Activated naive CD4-positive, alpha-beta T cell treated with anti-CD3 and anti-CD28 coated beads for 36 hours (primary cell): ENCODE data around the gene MAPKAPK3. TPM values are rescaled to one million over a fixed set of nuclear protein-coding genes. Genes with fewer than 3 reads are reported as not detected.

Experiments used
- CTCF ChIA-PET: fragments of 350-600 bp; sonication (Branson Sonifier 250); formaldehyde crosslinking; loops from one replicate; lab custom pipeline; 2021; ENCODE audit warnings: antibody characterized with exemption; lab: Charles Lee
- DNase-seq: peaks from one replicate; pipeline ENCODE4 v3.0.0-alpha.2; 2020
- H3K27ac Mint-ChIP-seq: one replicate; pipeline ENCODE4 v1.8.0; 2021; ENCODE audit warnings: mild to moderate bottlenecking, mixed read lengths
- H3K27me3 Mint-ChIP-seq: one replicate; pipeline ENCODE4 v1.8.0; 2021; ENCODE audit warnings: low read depth, mixed read lengths
- H3K36me3 Mint-ChIP-seq: one replicate; pipeline ENCODE4 v1.8.0; 2021; ENCODE audit warnings: low read depth, mixed read lengths
- H3K4me1 Mint-ChIP-seq: one replicate; pipeline ENCODE4 v1.8.0; 2021; ENCODE audit warnings: low read depth, mixed read lengths
- H3K4me3 Mint-ChIP-seq: one replicate; pipeline ENCODE4 v1.8.0; 2021; ENCODE audit warnings: mild to moderate bottlenecking, moderate library complexity, mixed read lengths
- H3K9me3 Mint-ChIP-seq: one replicate; pipeline ENCODE4 v1.8.0; 2021; ENCODE audit warnings: mixed read lengths
- intact Hi-C: fragments of 100-400 bp; cut with micrococcal nuclease; formaldehyde crosslinking; loops from one replicate; pipeline ENCODE4 v1.15.1; 2023
- total RNA-seq, 2 experiments: library from RNA; stranded (reverse); gene quantifications; one replicate each; pipeline ENCODE4 v1.2.3, GENCODE V29; 2021

MAPKAPK3 gene
- total RNA-seq, 2 experiments from 2014 or later, result 105 to 106 TPM

DNA sequence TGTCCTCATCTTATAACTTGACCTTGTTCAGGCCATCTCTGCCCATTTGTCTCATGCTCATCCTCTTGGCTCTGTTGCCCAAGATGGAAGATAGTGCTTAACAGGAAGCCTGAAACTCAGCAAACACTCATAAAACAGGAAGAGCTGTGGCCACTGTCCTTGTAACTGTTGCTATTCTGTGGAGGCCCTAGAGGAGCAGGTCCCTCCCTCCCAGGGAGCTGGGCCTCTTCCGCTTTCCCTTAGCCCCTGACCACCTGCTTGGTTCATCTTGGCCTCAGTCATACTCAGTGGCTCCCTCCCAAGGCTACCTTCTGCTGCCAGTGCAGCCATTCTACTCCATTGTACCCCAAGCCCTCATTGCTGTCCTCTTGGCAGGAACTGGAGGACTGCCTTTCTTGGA lies 3.5 kb downstream of the MAPKAPK3 start:
- peaks cover 42% of the 10 kb centered on the region for H3K36me3 Mint-ChIP-seq
- intact Hi-C loops, result no loop called here
- DNase-seq, result no peak
- CTCF ChIA-PET, result interaction anchor here (0.8 to 13.4 kb wide), 6 partner anchors 11 to 56 kb away, joined by 3 to 376 read pairs (median 11); partner anchors contain the start of genes C3orf18 and HEMK1
- H3K27me3 Mint-ChIP-seq, result no peaks in the 10 kb centered on the region
- no peaks in the 10 kb centered on the region for H3K9me3 Mint-ChIP-seq
- peak overlapping the region; percentile 86 for H3K27ac Mint-ChIP-seq
- H3K4me3 Mint-ChIP-seq, result peak overlapping the region; percentile 31
- peaks cover 79% of the 10 kb centered on the region for H3K4me1 Mint-ChIP-seq

DNA sequence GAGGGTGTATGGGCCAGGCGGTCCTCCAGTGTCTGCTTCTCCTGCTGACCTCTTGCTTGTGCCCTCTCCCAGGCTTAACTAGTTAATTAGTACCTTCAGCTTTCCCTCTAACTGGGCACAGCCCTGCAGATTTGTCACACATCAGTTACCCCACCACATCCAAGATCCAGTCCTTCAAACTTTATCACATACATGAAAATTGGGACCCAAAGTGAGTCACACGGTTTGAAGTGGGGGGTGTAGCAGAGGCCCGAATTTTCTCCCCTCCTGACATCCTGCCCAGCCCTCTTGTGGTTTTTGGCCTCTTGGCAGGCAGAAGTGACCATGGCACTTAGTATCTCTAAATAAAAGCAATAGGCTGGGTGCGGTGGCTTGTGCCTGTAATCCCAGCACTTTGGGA lies 3.9 kb downstream of the MAPKAPK3 start:
- peaks cover 42% of the 10 kb centered on the region for H3K36me3 Mint-ChIP-seq
- H3K4me1 Mint-ChIP-seq, result peaks cover 78% of the 10 kb centered on the region
- intact Hi-C loops, result no loop called here
- no peak for DNase-seq
- no peak overlapping the region for H3K4me3 Mint-ChIP-seq
- H3K27ac Mint-ChIP-seq, result peak overlapping the region; percentile 86
- H3K9me3 Mint-ChIP-seq, result no peaks in the 10 kb centered on the region
- CTCF ChIA-PET, result interaction anchor here (2.1 to 13.4 kb wide), 4 partner anchors 10 to 51 kb away, joined by 11 to 376 read pairs (median 40); partner anchors contain the start of genes C3orf18 and HEMK1
- H3K27me3 Mint-ChIP-seq, result no peaks in the 10 kb centered on the region

GRCh38 chr3:50622881-50623280 lies 5.9 kb downstream of the MAPKAPK3 start:
- DNase-seq, result no peak
- Mint-ChIP-seq H3K36me3 (peaks cover 50% of the 10 kb centered on the region), H3K4me1 (peaks cover 91% of the 10 kb centered on the region), H3K27ac (peak overlapping the region; percentile 91), H3K9me3 (no peaks in the 10 kb centered on the region), H3K27me3 (no peaks in the 10 kb centered on the region), H3K4me3 (no peak overlapping the region)
- intact Hi-C loops, result no loop called here
- CTCF ChIA-PET, result interaction anchor here (1.4 to 13.4 kb wide), 4 partner anchors 8 to 53 kb away, joined by 3 to 376 read pairs (median 42); partner anchors contain the start of genes C3orf18 and HEMK1

DNA sequence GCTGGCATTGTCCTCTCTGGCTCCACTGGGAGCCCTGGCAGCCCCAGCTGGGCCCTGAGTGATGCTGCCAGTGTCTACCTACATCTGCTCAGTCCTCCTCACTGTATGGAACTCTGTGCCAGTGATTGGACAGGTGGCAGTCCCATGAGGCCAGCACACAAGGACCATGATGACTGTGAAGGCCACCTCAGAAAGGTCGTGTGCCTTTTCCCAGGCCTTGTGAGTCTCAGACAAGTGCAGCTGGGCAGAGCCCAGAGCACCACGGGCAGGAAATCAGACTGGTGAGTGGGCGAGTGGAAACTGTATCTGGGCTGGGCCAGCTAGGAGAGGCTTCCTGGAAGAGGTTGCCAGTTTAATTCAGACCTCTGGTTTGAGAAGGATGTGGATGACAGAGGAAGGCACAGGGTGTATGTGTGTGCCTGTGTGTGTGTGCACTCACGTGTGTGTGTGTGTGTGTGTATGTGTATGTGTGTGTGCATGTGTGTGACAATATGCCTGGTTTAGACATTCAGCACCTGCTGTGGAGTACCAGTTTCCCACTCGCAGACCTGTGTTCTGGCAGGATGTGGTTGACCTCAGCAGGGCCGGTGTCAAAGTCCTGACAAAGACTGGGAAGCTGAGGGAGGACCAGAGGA lies 7.0 kb downstream of the MAPKAPK3 start:
- Mint-ChIP-seq H3K4me1 (peaks cover 93% of the 10 kb centered on the region), H3K27ac (peak overlapping the region; percentile 91), H3K4me3 (peak overlapping the region; percentile 62), H3K27me3 (no peaks in the 10 kb centered on the region), H3K9me3 (no peaks in the 10 kb centered on the region), H3K36me3 (peaks cover 42% of the 10 kb centered on the region)
- DNase-seq, result peak; percentile 87
- intact Hi-C loops, result loop anchor here (1.0 kb wide), 3 partner anchors 8 to 28 kb away; no protein-coding TSS in a partner anchor
- CTCF ChIA-PET, result interaction anchor here (0.6 to 13.4 kb wide), 5 partner anchors 8 to 54 kb away, joined by 3 to 376 read pairs (median 15); partner anchors contain the start of genes C3orf18 and HEMK1

- peaks cover 38% of the 10 kb centered on the region for H3K36me3 Mint-ChIP-seq
Measured at GRCh38 chr3:50624634-50625033, 7.7 kb downstream of the MAPKAPK3 start.

GRCh38 chr3:50625231-50626182 lies 8.6 kb downstream of the MAPKAPK3 start:
- Mint-ChIP-seq H3K36me3 (peaks cover 35% of the 10 kb centered on the region), H3K4me3 (no peak overlapping the region), H3K27ac (peak overlapping the region; percentile 91), H3K9me3 (no peaks in the 10 kb centered on the region), H3K4me1 (peaks cover 92% of the 10 kb centered on the region), H3K27me3 (no peaks in the 10 kb centered on the region)
- CTCF ChIA-PET, result interaction anchor here (0.6 to 8.5 kb wide), 9 partner anchors 9 to 306 kb away, joined by 3 to 69 read pairs (median 7); partner anchors contain the start of gene MAPKAPK3
- intact Hi-C loops, result no loop called here
- DNase-seq, result no peak

More at GRCh38 chr3:50624634-50625033, 7.7 kb downstream of the MAPKAPK3 start:
- intact Hi-C loops, result loop anchor here (1.0 kb wide), 3 partner anchors 8 to 28 kb away; no protein-coding TSS in a partner anchor
- CTCF ChIA-PET, result interaction anchor here (0.6 to 13.4 kb wide), 5 partner anchors 9 to 55 kb away, joined by 3 to 376 read pairs (median 15); partner anchors contain the start of genes C3orf18 and HEMK1
- Mint-ChIP-seq H3K9me3 (no peaks in the 10 kb centered on the region), H3K4me1 (peaks cover 93% of the 10 kb centered on the region), H3K27ac (peak overlapping the region; percentile 91), H3K27me3 (no peaks in the 10 kb centered on the region), H3K4me3 (peak overlapping the region; percentile 62)
- DNase-seq, result no peak

DNA sequence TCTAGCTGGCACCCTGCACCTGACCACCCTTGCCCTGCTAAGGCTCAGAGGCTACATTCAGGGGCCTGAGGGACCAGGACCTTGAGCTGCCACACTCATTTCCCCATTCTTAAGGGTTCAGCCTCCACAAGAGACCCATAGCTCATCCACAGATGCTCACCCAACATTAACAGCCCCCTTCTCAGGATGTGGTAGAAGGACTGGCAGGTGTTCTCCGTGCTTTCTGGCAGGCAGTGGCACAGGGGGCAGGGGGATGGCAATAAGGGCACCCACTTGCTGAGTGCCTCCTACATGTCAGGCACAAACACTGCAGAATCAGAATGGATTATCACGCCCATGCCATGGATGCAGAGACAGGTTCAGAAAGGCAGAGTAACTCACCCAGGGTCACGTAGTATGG lies 9.4 kb downstream of the MAPKAPK3 start:
- intact Hi-C loops, result no loop called here
- peaks cover 95% of the 10 kb centered on the region for H3K4me1 Mint-ChIP-seq
- CTCF ChIA-PET, result interaction anchor here (0.6 to 4.2 kb wide), 6 partner anchors 8 to 306 kb away, joined by 3 to 33 read pairs (median 4); partner anchors contain the start of gene MAPKAPK3
- no peak for DNase-seq
- no peak overlapping the region for H3K27ac Mint-ChIP-seq
- H3K27me3 Mint-ChIP-seq, result no peaks in the 10 kb centered on the region
- H3K9me3 Mint-ChIP-seq, result no peaks in the 10 kb centered on the region
- H3K36me3 Mint-ChIP-seq, result peaks cover 33% of the 10 kb centered on the region
- H3K4me3 Mint-ChIP-seq, result no peak overlapping the region

DNA sequence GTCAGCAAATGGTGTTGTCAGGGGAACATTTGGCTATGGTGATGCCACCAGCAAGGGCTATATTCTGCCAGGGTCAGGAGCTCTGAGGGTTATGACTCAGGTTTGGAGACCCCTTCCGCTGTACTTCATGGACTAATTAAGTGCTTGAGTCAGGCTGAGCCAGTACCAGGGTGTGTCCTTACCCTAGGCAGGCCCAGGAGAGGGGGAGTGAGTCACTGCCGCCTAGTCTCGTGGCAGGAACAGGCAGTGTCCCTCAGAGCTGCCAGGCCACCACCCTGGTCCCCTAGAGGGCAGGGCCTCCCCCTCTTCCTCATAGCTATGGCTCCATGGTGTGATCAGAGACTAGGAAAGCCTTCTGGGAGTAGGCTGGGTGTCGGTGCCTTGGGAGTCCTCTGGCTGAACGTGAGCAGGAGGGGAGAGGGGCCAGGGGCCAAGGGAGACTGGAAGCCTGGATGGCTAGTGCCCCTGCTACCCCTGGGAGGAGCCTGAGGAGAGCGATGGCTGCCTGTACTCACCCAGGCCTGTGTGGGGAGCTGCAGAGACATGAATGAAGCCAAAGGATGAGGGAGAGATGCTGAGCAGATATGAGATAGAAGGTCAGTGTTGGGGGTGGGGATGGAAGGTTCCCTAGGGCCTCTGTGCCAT lies 10.6 kb downstream of the MAPKAPK3 start:
- CTCF ChIA-PET, result interaction anchor here (0.7 to 4.2 kb wide), 6 partner anchors 13 to 55 kb away, joined by 3 to 33 read pairs (median 4); partner anchors contain the start of gene MAPKAPK3
- peak; percentile 62 for DNase-seq

DNA sequence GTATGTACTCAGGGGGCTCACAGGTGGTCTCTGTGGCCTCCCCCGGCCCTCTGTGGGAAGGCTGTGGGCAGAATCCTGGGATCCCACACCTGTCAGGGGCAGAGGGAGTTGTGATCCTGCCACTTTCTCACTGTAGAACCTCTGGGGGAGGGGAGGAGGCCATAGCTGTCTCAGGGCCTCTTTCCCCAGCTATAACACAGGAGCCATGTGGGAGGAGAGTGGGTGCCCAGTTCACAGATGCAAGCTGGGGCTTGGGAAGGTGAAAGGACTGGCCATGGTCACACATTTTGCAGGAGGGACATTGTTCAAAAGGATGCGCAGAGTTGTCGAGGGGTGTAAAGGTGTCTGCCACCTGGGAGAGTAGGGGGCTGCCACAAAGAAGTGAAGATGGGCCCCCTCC lies 11.7 kb downstream of the MAPKAPK3 start:
- H3K27ac Mint-ChIP-seq, result peak overlapping the region; percentile 55
- no peaks in the 10 kb centered on the region for H3K9me3 Mint-ChIP-seq
- no peak overlapping the region for H3K4me3 Mint-ChIP-seq
- H3K36me3 Mint-ChIP-seq, result peaks cover 29% of the 10 kb centered on the region
- no peak for DNase-seq
- no peaks in the 10 kb centered on the region for H3K27me3 Mint-ChIP-seq
- intact Hi-C loops, result no loop called here
- peaks cover 98% of the 10 kb centered on the region for H3K4me1 Mint-ChIP-seq
- CTCF ChIA-PET, result interaction anchor here (1.1 to 4.2 kb wide), 6 partner anchors 9 to 56 kb away, joined by 3 to 33 read pairs (median 5); partner anchors contain the start of gene MAPKAPK3

More for the DNA sequence above, 10.6 kb downstream of the MAPKAPK3 start:
- Mint-ChIP-seq H3K4me1 (peaks cover 98% of the 10 kb centered on the region), H3K27ac (peak overlapping the region; percentile 79), H3K4me3 (no peak overlapping the region), H3K36me3 (peaks cover 30% of the 10 kb centered on the region), H3K27me3 (no peaks in the 10 kb centered on the region), H3K9me3 (no peaks in the 10 kb centered on the region)
- intact Hi-C loops, result no loop called here

DNA sequence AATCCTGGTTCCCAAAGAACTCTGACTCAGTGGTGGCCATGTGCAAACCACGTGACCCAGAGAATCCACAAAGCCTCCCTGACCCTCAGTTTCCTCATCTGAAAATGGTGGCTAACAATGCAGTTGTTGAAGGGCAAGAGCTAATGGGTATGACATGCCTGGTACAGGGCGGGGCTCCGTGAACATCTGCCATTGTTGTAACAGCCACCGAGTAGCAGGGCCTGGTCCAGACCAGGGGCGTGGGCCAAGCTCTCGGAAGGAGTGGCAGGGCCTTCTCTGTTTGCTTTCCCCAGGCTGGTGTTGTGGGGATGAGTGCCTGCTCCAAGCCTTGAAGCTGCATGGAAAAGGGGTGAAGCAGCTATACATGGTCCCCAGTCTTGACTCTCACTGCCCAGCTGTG lies 13.4 kb downstream of the MAPKAPK3 start:
- CTCF ChIA-PET, result interaction anchor here (0.7 to 4.0 kb wide), 5 partner anchors 8 to 23 kb away, joined by 3 to 26 read pairs (median 9); partner anchors contain the start of genes CISH and MAPKAPK3
- Mint-ChIP-seq H3K4me1 (peaks cover 92% of the 10 kb centered on the region), H3K4me3 (no peak overlapping the region), H3K27me3 (no peaks in the 10 kb centered on the region), H3K9me3 (no peaks in the 10 kb centered on the region), H3K27ac (no peak overlapping the region), H3K36me3 (peaks cover 17% of the 10 kb centered on the region)
- intact Hi-C loops, result no loop called here
- DNase-seq, result no peak

GRCh38 chr3:50630877-50631276 lies 13.9 kb downstream of the MAPKAPK3 start:
- Mint-ChIP-seq H3K36me3 (peaks cover 17% of the 10 kb centered on the region), H3K4me3 (no peak overlapping the region), H3K27me3 (no peaks in the 10 kb centered on the region), H3K9me3 (no peaks in the 10 kb centered on the region), H3K4me1 (peaks cover 88% of the 10 kb centered on the region), H3K27ac (no peak overlapping the region)
- no peak for DNase-seq
- CTCF ChIA-PET, result interaction anchor here (0.7 to 4.0 kb wide), 6 partner anchors 9 to 23 kb away, joined by 3 to 26 read pairs (median 6); partner anchors contain the start of genes CISH and MAPKAPK3
- intact Hi-C loops, result no loop called here
